Neural crest cell (in vitro differentiated cells): ENCODE measurements around the gene MMEL1. TPM values are rescaled to one million over a fixed set of nuclear protein-coding genes. Genes with fewer than 3 reads are reported as not detected.
A peak's percentile ranks its signal among the peaks of the same experiment; 100 is the strongest.

Experiments
- DNase-seq: peaks from one replicate; pipeline ENCODE4 v3.0.0; 2021; ENCODE audit warnings: low read depth, mixed read lengths, low spot score
- H3K27ac Mint-ChIP-seq: one replicate; pipeline ENCODE4 v1.8.0; 2021; ENCODE audit warnings: mild to moderate bottlenecking, mixed read lengths; ENCODE audit not compliant: unreplicated experiment
- H3K27me3 Mint-ChIP-seq: 2 replicates; pipeline ENCODE4 v1.8.0; 2021; ENCODE audit warnings: low read depth, mild to moderate bottlenecking, mixed read lengths
- H3K36me3 Mint-ChIP-seq: 2 replicates; pipeline ENCODE4 v1.8.0; 2021; ENCODE audit warnings: low read depth, mild to moderate bottlenecking, mixed read lengths
- H3K4me1 Mint-ChIP-seq: 2 replicates; pipeline ENCODE4 v1.8.0; 2021; ENCODE audit warnings: mixed read lengths
- H3K4me3 Mint-ChIP-seq: one replicate; pipeline ENCODE4 v1.8.0; 2021; ENCODE audit warnings: mild to moderate bottlenecking, mixed read lengths
- H3K9me3 Mint-ChIP-seq: 2 replicates; pipeline ENCODE4 v1.8.0; 2021; ENCODE audit warnings: mixed read lengths
- total RNA-seq: library from RNA; stranded (reverse); gene quantifications from 2 replicates; pipeline ENCODE4 v1.2.1, GENCODE V29; 2021
- TF ChIP-seq, protein P1 (sequence below): fragments of 200-600 bp; sonication (generic); conservative IDR thresholded peaks from 2 replicates; pipeline ENCODE4 v1.5.0; 2021; ENCODE audit warnings: antibody characterized with exemption, mild to moderate bottlenecking

Gene MMEL1
- total RNA-seq, 1 donor from 2014 or later = 0.51 TPM

- TF ChIP-seq, protein P1, sequence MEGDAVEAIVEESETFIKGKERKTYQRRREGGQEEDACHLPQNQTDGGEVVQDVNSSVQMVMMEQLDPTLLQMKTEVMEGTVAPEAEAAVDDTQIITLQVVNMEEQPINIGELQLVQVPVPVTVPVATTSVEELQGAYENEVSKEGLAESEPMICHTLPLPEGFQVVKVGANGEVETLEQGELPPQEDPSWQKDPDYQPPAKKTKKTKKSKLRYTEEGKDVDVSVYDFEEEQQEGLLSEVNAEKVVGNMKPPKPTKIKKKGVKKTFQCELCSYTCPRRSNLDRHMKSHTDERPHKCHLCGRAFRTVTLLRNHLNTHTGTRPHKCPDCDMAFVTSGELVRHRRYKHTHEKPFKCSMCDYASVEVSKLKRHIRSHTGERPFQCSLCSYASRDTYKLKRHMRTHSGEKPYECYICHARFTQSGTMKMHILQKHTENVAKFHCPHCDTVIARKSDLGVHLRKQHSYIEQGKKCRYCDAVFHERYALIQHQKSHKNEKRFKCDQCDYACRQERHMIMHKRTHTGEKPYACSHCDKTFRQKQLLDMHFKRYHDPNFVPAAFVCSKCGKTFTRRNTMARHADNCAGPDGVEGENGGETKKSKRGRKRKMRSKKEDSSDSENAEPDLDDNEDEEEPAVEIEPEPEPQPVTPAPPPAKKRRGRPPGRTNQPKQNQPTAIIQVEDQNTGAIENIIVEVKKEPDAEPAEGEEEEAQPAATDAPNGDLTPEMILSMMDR = no peak
- no peaks in the 10 kb centered on the region for H3K9me3 Mint-ChIP-seq
- H3K4me1 Mint-ChIP-seq = no peaks in the 10 kb centered on the region
- H3K27ac Mint-ChIP-seq = no peak overlapping the region
- no peak overlapping the region for H3K4me3 Mint-ChIP-seq
- DNase-seq = no peak
- H3K27me3 Mint-ChIP-seq = peaks cover 12% of the 10 kb centered on the region
- no peaks in the 10 kb centered on the region for H3K36me3 Mint-ChIP-seq
These were observed 27.1 kb downstream of the MMEL1 start for GRCh38 chr1:2605509-2606395.

DNA sequence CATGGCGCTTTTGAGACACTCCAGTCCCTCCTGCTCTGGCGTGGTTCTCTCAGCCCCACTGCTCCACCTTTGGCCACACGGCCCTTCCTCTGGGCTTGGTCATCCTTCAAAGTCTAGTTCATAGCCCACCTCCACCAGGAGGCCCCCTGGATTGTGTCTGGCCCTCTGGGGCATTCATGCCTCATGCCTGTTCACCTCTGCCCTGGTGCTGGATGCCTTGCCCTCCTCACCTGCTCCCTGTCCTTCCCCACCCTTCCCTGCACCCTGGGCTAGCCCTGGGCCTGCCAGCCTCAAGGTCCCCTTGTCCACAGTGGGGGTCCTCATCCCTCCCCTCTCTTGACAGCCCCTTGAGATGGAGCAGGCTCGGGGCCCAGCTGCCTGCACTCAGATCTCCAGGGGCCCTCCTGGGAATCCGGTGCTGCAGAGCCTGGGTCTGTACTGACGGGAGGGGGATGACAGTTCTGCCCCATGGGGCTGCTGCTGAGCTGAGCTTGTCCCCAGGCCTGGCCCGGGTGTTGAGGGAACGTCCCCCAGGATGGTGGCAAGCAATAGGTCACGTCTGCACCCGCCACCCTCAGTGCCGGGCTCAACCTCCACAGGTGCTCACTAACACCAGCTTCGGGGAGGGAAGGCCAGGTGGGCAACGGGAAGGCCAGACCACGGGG lies 27.8 kb downstream of the MMEL1 start:
- Mint-ChIP-seq H3K4me1 (no peaks in the 10 kb centered on the region), H3K27me3 (peaks cover 12% of the 10 kb centered on the region), H3K9me3 (no peaks in the 10 kb centered on the region), H3K4me3 (no peak overlapping the region), H3K27ac (no peak overlapping the region), H3K36me3 (no peaks in the 10 kb centered on the region)
- DNase-seq = no peak
- TF ChIP-seq, protein P1 = no peak

GRCh38 chr1:2604156-2604843 lies 28.5 kb downstream of the MMEL1 start:
- Mint-ChIP-seq H3K9me3 (no peaks in the 10 kb centered on the region), H3K27ac (no peak overlapping the region), H3K4me1 (no peaks in the 10 kb centered on the region), H3K27me3 (peaks cover 10% of the 10 kb centered on the region), H3K4me3 (no peak overlapping the region), H3K36me3 (no peaks in the 10 kb centered on the region)
- DNase-seq = no peak
- TF ChIP-seq, protein P1 = no peak

DNA sequence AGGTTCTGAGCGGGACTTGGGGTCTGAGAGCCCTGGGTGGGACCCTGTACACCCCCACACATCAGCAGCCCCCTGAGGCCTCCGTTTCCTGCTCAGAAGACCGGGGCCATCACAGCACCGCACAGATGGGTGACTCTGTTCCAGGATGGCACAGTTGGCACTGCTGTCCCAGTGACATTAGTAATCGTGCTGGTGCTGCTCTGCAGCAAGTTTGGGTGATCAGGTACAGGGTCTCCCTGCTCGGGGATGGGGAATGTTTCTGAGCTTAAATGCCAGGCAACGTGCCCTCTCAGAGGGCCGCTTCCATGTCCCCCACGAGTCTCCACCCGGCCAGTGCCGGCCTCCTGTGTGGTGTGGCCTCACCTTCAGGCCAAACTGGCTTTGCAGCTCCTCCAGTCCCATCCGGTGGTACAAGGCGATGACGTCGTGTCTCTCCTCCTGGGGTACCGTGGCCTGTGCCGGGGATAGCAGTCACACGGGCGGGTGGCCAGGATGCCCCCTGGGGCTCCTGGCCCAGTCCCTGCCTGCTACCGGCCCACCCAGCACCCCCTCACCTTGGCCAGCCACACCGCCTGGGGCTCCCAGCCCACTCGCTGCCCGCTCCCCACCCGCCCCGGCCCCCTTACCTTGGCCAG lies 29.2 kb downstream of the MMEL1 start:
- no peak for DNase-seq
- TF ChIP-seq, protein P1 = no peak
- no peaks in the 10 kb centered on the region for H3K4me1 Mint-ChIP-seq
- H3K4me3 Mint-ChIP-seq = no peak overlapping the region
- peak overlapping the region; percentile 19 for H3K27ac Mint-ChIP-seq
- peaks cover 11% of the 10 kb centered on the region for H3K27me3 Mint-ChIP-seq
- H3K36me3 Mint-ChIP-seq = no peaks in the 10 kb centered on the region
- H3K9me3 Mint-ChIP-seq = peaks cover 1% of the 10 kb centered on the region

- Mint-ChIP-seq H3K27me3 (peaks cover 13% of the 10 kb centered on the region), H3K27ac (peak overlapping the region; percentile 43), H3K4me1 (no peaks in the 10 kb centered on the region), H3K4me3 (no peak overlapping the region), H3K36me3 (no peaks in the 10 kb centered on the region), H3K9me3 (peaks cover 4% of the 10 kb centered on the region)
- TF ChIP-seq, protein P1 = no peak
- DNase-seq = no peak
These were observed 29.8 kb downstream of the MMEL1 start for GRCh38 chr1:2602866-2603520.
